ENCODE data around the gene USP54. TPM values are rescaled to one million over a fixed set of nuclear protein-coding genes. Genes with fewer than 3 reads are reported as not detected.
"Not testable (repeated sequence)": the region's sequence is repeated elsewhere in the genome, so short reads cannot be mapped to it uniquely, and the experiment has no call there.

The USP54 gene
- polyA plus RNA-seq, 12 donors: 13.3 to 33.5 (median 18.9) TPM; not detected in 1

GRCh38 chr10:73591935-73592699 lies 975 bp upstream of the USP54 start:
- no peak for DNase-seq

- DNase-seq: no peak
Measured at GRCh38 chr10:73589563-73590126, 1.5 kb downstream of the USP54 start.

GRCh38 chr10:73588656-73589055 lies 2.5 kb downstream of the USP54 start:
- DNase-seq: no peak

GRCh38 chr10:73586583-73586984 lies 4.6 kb downstream of the USP54 start:
- peak; percentile 33 for DNase-seq

GRCh38 chr10:73585327-73585726 lies 5.8 kb downstream of the USP54 start:
- no peak for DNase-seq

- DNase-seq: no peak
Measured at GRCh38 chr10:73584737-73585136, 6.4 kb downstream of the USP54 start.

- DNase-seq: no peak
Measured at GRCh38 chr10:73581918-73582317, 9.2 kb downstream of the USP54 start.

GRCh38 chr10:73578927-73579326 lies 12.2 kb downstream of the USP54 start:
- DNase-seq: not testable (repeated sequence)

- DNase-seq: peak; percentile 58
Measured at GRCh38 chr10:73577788-73578187, 13.4 kb downstream of the USP54 start.

GRCh38 chr10:73576890-73577591 lies 14.1 kb downstream of the USP54 start:
- DNase-seq: no peak

- peak; percentile 45 for DNase-seq
Measured at GRCh38 chr10:73576178-73576889, 14.8 kb downstream of the USP54 start.

- DNase-seq: not testable (repeated sequence)
Measured at GRCh38 chr10:73567025-73567424, 24.1 kb downstream of the USP54 start.

GRCh38 chr10:73561192-73561591 lies 29.9 kb downstream of the USP54 start:
- no peak for DNase-seq

GRCh38 chr10:73559590-73559989 lies 31.6 kb downstream of the USP54 start:
- no peak for DNase-seq

GRCh38 chr10:73556855-73557254 lies 34.3 kb downstream of the USP54 start:
- no peak for DNase-seq

- DNase-seq: no peak
Measured at GRCh38 chr10:73554721-73555120, 36.4 kb downstream of the USP54 start.

- no peak for DNase-seq
Measured at GRCh38 chr10:73553761-73554160, 37.4 kb downstream of the USP54 start.

GRCh38 chr10:73552819-73553715 lies 38.1 kb downstream of the USP54 start:
- DNase-seq: peak; percentile 20

- DNase-seq: no peak
Measured at GRCh38 chr10:73551515-73551914, 39.6 kb downstream of the USP54 start.

- no peak for DNase-seq
Measured at GRCh38 chr10:73545357-73545756, 45.8 kb downstream of the USP54 start.

- DNase-seq: no peak
Measured at GRCh38 chr10:73537709-73538108, 53.4 kb downstream of the USP54 start.

All from muscle of arm (tissue), 12 donors.